HepG2 (cell line): ENCODE results near the gene TOLLIP. TPM values are rescaled to one million over a fixed set of nuclear protein-coding genes. Genes with fewer than 3 reads are reported as not detected.

Experiments used
- ARNT2 ChIP-seq: sonication (generic); formaldehyde crosslinking; IDR thresholded peaks from 2 replicates; pipeline ENCODE4 v1.8.0; 2022; ENCODE audit warnings: mild to moderate bottlenecking, low read depth, missing genetic modification reagents, moderate library complexity
- CAMTA2 ChIP-seq: sonication (generic); formaldehyde crosslinking; IDR thresholded peaks from 2 replicates; pipeline ENCODE4 v1.4.0; 2020; ENCODE audit warnings: mild to moderate bottlenecking, missing genetic modification reagents, borderline replicate concordance
- CSRNP1 ChIP-seq: sonication (generic); formaldehyde crosslinking; IDR thresholded peaks from 2 replicates; pipeline ENCODE4 v1.8.1; 2023; ENCODE audit warnings: mild to moderate bottlenecking, missing genetic modification reagents
- FOXM1 ChIP-seq: sonication (generic); formaldehyde crosslinking; IDR thresholded peaks from 2 replicates; pipeline ENCODE4 v1.5.0; 2020; ENCODE audit warnings: missing genetic modification reagents
- KMT2B ChIP-seq: IDR thresholded peaks from 2 replicates; pipeline ENCODE4 v1.6.1; 2016; ENCODE audit warnings: missing genetic modification reagents, missing compliant biosample characterization
- XRCC5 ChIP-seq: fragments of 200-400 bp; formaldehyde crosslinking; optimal IDR thresholded peaks from 2 replicates; pipeline ENCODE3; 2017; ENCODE audit warnings: mild to moderate bottlenecking, low read length
- ZFX ChIP-seq: sonication (generic); formaldehyde crosslinking; IDR thresholded peaks from 2 replicates; pipeline ENCODE4 v1.4.0; 2020; ENCODE audit warnings: mild to moderate bottlenecking, low read depth, missing genetic modification reagents, moderate library complexity
- ZNF160 ChIP-seq: sonication (generic); formaldehyde crosslinking; IDR thresholded peaks from 2 replicates; pipeline ENCODE4 v1.8.0; 2022; ENCODE audit warnings: mild to moderate bottlenecking, inconsistent platforms, missing genetic modification reagents
- ZNF224 ChIP-seq: sonication (generic); formaldehyde crosslinking; IDR thresholded peaks from 2 replicates; pipeline ENCODE4 v1.5.0; 2020; ENCODE audit warnings: mild to moderate bottlenecking, missing genetic modification reagents
- ZNF263 ChIP-seq: sonication (generic); formaldehyde crosslinking; IDR thresholded peaks from 2 replicates; pipeline ENCODE4 v1.4.0; 2020; ENCODE audit warnings: missing genetic modification reagents
- ZNF687 ChIP-seq: sonication (generic); formaldehyde crosslinking; IDR thresholded peaks from 2 replicates; pipeline ENCODE4 v1.5.1; 2020; ENCODE audit warnings: mild to moderate bottlenecking, missing genetic modification reagents, moderate library complexity
- ZNF839 ChIP-seq: sonication (generic); formaldehyde crosslinking; IDR thresholded peaks from 2 replicates; pipeline ENCODE4 v1.4.0; 2020; ENCODE audit warnings: missing genetic modification reagents, mild to moderate bottlenecking, borderline replicate concordance
- ZNF891 ChIP-seq: sonication (generic); formaldehyde crosslinking; IDR thresholded peaks from 2 replicates; pipeline ENCODE4 v1.5.0; 2020; ENCODE audit warnings: mild to moderate bottlenecking, missing genetic modification reagents
- ZSCAN9 ChIP-seq: IDR thresholded peaks from 2 replicates; pipeline ENCODE4 v1.6.1; 2016; ENCODE audit warnings: borderline replicate concordance
- polyA plus RNA-seq, 8 experiments: library from polyadenylated mRNA; depleted of rRNA in 3 of 8; stranded (reverse) in 7 of 8; unstranded in 1 of 8; fragments of >200 nt; fragmentation: Illumina TruSeq in 4 of 8; extraction: Trizol in 4 of 8; gene quantifications; 2 replicates each; pipeline versions ENCODE4 v1.2.1 to v1.2.3, GENCODE V29; 2011 to 2016; ENCODE audit warnings: low read depth in 4 of 8, missing spikeins in 1 of 8, mixed read lengths in 1 of 8; ENCODE audit not compliant: insufficient read depth in 1 of 8
- total RNA-seq, 5 experiments: library from RNA; depleted of rRNA; stranded (reverse); fragments of >200 nt; fragmentation: Illumina TruSeq; extraction: Trizol; gene quantifications; 2 replicates each; pipeline ENCODE4 v1.2.3, GENCODE V29; 2016; ENCODE audit warnings: low read depth in 1 of 5
- TF ChIP-seq, protein P1 (sequence below): sonication (generic); formaldehyde crosslinking; IDR thresholded peaks from 2 replicates; pipeline ENCODE4 v1.5.1; 2020; ENCODE audit warnings: mild to moderate bottlenecking, missing genetic modification reagents, borderline replicate concordance
- TF ChIP-seq, protein P2 (sequence below): sonication (generic); formaldehyde crosslinking; IDR thresholded peaks from 2 replicates; pipeline ENCODE4 v1.4.0; 2020; ENCODE audit warnings: low read depth, mild to moderate bottlenecking, missing genetic modification reagents
- TF ChIP-seq, protein P3 (sequence below): sonication (generic); IDR thresholded peaks from 2 replicates; pipeline ENCODE4 v1.6.1; 2016; ENCODE audit warnings: low read depth, borderline replicate concordance
- TF ChIP-seq, protein P4 (sequence below): sonication (generic); formaldehyde crosslinking; IDR thresholded peaks from 2 replicates; pipeline ENCODE4 v1.5.0; 2020; ENCODE audit warnings: mild to moderate bottlenecking, low read depth, missing genetic modification reagents, borderline replicate concordance
- TF ChIP-seq, protein P5 (sequence below): IDR thresholded peaks from 2 replicates; pipeline ENCODE4 v1.6.1; 2012; ENCODE audit warnings: low read depth, low read length, improper control_type of control experiment

Gene TOLLIP
- total and polyA plus RNA-seq, 2 of the 13 experiments (the other 11 are each of a cell fraction or from before 2014, with no cell fraction given): 25.9 to 47.5 TPM

DNA sequence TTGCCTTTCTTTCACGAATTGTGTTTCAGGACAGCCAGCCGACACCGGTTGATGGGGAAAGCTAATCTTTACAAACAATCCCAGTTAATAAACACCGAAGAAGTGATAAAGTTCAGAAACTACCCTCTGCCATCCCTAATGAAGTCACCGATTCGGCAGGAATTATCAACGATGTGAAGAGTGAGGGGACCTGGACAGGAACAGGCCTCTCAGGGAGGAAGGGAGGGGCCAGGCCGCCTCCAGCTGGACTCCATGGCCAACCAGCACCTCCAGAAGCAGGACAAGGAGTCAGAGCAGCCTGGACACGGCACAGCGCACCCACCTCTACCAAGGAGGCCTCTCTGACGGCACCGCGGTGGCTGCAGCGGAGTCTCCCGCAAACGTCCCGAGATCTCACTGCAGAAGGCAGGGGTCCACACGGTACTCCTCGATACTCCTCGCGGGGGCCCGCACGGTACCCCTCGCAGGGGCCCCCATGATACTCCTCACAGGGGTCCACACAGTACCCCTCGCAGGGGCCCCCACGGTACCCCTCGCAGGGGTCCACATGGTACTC lies 3.9 kb downstream of the TOLLIP start (continued):
- TF ChIP-seq ZNF687 (CRISPR knock-in tag) (peak; percentile 81), ZNF224 (no peak), CSRNP1 (CRISPR knock-in tag) (no peak), FOXM1 (CRISPR knock-in tag) (no peak), ZNF891 (CRISPR knock-in tag) (no peak), CAMTA2 (CRISPR knock-in tag) (no peak), ZNF263 (CRISPR knock-in tag) (peak; percentile 18; the same call in 1 of the 2 replicates), ZFX (peak; percentile 80), ZNF839 (no peak), ZSCAN9 (no peak), KMT2B (CRISPR knock-in tag) (no peak), ARNT2 (CRISPR knock-in tag) (no peak), ZNF160 (CRISPR knock-in tag) (no peak), XRCC5 (no peak)
- TF ChIP-seq, protein P1, sequence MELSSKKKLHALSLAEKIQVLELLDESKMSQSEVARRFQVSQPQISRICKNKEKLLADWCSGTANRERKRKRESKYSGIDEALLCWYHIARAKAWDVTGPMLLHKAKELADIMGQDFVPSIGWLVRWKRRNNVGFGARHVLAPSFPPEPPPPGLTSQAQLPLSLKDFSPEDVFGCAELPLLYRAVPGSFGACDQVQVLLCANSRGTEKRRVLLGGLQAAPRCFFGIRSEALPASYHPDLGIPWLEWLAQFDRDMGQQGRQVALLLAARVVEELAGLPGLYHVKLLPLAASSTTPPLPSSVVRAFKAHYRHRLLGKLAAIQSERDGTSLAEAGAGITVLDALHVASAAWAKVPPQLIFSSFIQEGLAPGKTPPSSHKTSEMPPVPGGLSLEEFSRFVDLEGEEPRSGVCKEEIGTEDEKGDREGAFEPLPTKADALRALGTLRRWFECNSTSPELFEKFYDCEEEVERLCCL (CRISPR knock-in tag): no peak
- TF ChIP-seq, protein P2, sequence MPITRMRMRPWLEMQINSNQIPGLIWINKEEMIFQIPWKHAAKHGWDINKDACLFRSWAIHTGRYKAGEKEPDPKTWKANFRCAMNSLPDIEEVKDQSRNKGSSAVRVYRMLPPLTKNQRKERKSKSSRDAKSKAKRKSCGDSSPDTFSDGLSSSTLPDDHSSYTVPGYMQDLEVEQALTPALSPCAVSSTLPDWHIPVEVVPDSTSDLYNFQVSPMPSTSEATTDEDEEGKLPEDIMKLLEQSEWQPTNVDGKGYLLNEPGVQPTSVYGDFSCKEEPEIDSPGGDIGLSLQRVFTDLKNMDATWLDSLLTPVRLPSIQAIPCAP: no peak
- TF ChIP-seq, protein P3, sequence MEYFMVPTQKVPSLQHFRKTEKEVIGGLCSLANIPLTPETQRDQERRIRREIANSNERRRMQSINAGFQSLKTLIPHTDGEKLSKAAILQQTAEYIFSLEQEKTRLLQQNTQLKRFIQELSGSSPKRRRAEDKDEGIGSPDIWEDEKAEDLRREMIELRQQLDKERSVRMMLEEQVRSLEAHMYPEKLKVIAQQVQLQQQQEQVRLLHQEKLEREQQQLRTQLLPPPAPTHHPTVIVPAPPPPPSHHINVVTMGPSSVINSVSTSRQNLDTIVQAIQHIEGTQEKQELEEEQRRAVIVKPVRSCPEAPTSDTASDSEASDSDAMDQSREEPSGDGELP: peak; percentile 50; the same call in 1 of the 2 replicates
- TF ChIP-seq, protein P4, sequence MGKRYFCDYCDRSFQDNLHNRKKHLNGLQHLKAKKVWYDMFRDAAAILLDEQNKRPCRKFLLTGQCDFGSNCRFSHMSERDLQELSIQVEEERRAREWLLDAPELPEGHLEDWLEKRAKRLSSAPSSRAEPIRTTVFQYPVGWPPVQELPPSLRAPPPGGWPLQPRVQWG (CRISPR knock-in tag): no peak
- TF ChIP-seq, protein P5, sequence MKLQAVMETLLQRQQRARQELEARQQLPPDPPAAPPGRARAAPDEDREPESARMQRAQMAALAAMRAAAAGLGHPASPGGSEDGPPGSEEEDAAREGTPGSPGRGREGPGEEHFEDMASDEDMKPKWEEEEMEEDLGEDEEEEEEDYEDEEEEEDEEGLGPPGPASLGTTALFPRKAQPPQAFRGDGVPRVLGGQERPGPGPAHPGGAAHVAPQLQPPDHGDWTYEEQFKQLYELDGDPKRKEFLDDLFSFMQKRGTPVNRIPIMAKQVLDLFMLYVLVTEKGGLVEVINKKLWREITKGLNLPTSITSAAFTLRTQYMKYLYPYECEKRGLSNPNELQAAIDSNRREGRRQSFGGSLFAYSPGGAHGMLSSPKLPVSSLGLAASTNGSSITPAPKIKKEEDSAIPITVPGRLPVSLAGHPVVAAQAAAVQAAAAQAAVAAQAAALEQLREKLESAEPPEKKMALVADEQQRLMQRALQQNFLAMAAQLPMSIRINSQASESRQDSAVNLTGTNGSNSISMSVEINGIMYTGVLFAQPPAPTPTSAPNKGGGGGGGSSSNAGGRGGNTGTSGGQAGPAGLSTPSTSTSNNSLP: no peak
